BE2C (cell line): ENCODE data around the gene CADM1.

Source experiments
- DNase-seq: peaks from one replicate; pipeline ENCODE4 v3.0.0-alpha.2; 2020
- H3K27me3 ChIP-seq: fragments of 250-450 bp; sonication (Bioruptor Pico); 2 replicates; pipeline ENCODE4 v1.5.1; 2020; ENCODE audit warnings: mild to moderate bottlenecking
- H3K36me3 ChIP-seq: fragments of 250-450 bp; sonication (Bioruptor Pico); 2 replicates; pipeline ENCODE4 v1.5.1; 2020; ENCODE audit warnings: mild to moderate bottlenecking
- H3K4me1 ChIP-seq: fragments of 250-450 bp; sonication (Bioruptor Pico); 2 replicates; pipeline ENCODE4 v1.5.1; 2020
- H3K4me3 ChIP-seq: 2 replicates; pipeline ENCODE4 v1.5.1; 2011; ENCODE audit warnings: low read depth, low read length
- H3K9me3 ChIP-seq: fragments of 250-450 bp; sonication (Bioruptor Pico); 2 replicates; pipeline ENCODE4 v1.5.1; 2020
- CTCF ChIP-seq: IDR thresholded peaks from 2 replicates; pipeline ENCODE4 v1.5.1; 2012; ENCODE audit warnings: mild to moderate bottlenecking, low read depth, low read length

Gene CADM1

GRCh38 chr11:115462757-115463156 is 41.5 kb downstream of the CADM1 start:
- Histone ChIP-seq H3K9me3 (no peaks in the 10 kb centered on the region), H3K4me1 (peaks cover 36% of the 10 kb centered on the region), H3K4me3 (no peak overlapping the region), H3K27me3 (no peaks in the 10 kb centered on the region), H3K36me3 (peaks cover 4% of the 10 kb centered on the region; the same call in 1 of the 2 replicates)
- DNase-seq, result no peak
- no peak for TF ChIP-seq CTCF

GRCh38 chr11:115462004-115462541 is 42.1 kb downstream of the CADM1 start:
- Histone ChIP-seq H3K4me1 (peaks cover 36% of the 10 kb centered on the region), H3K4me3 (no peak overlapping the region), H3K9me3 (no peaks in the 10 kb centered on the region), H3K36me3 (no peaks in the 10 kb centered on the region; the same call in 1 of the 2 replicates), H3K27me3 (no peaks in the 10 kb centered on the region)
- TF ChIP-seq CTCF, result no peak
- no peak for DNase-seq

GRCh38 chr11:115460512-115460911 is 43.7 kb downstream of the CADM1 start:
- Histone ChIP-seq H3K4me3 (no peak overlapping the region), H3K9me3 (no peaks in the 10 kb centered on the region), H3K27me3 (no peaks in the 10 kb centered on the region), H3K4me1 (peaks cover 36% of the 10 kb centered on the region), H3K36me3 (no peaks in the 10 kb centered on the region)
- no peak for TF ChIP-seq CTCF
- DNase-seq, result no peak

- H3K9me3 ChIP-seq, result no peaks in the 10 kb centered on the region
- H3K36me3 ChIP-seq, result no peaks in the 10 kb centered on the region
- no peak for DNase-seq
- H3K27me3 ChIP-seq, result no peaks in the 10 kb centered on the region
- peaks cover 30% of the 10 kb centered on the region for H3K4me1 ChIP-seq
- TF ChIP-seq CTCF, result no peak
- no peak overlapping the region for H3K4me3 ChIP-seq
Measured at GRCh38 chr11:115459563-115459962, 44.7 kb downstream of the CADM1 start.

GRCh38 chr11:115458877-115459276 is 45.3 kb downstream of the CADM1 start:
- DNase-seq, result no peak
- Histone ChIP-seq H3K36me3 (no peaks in the 10 kb centered on the region), H3K4me3 (no peak overlapping the region), H3K27me3 (no peaks in the 10 kb centered on the region), H3K4me1 (peaks cover 24% of the 10 kb centered on the region), H3K9me3 (no peaks in the 10 kb centered on the region)
- TF ChIP-seq CTCF, result no peak

GRCh38 chr11:115456019-115456418 is 48.2 kb downstream of the CADM1 start:
- DNase-seq, result no peak
- Histone ChIP-seq H3K4me3 (no peak overlapping the region), H3K27me3 (no peaks in the 10 kb centered on the region), H3K36me3 (no peaks in the 10 kb centered on the region), H3K9me3 (no peaks in the 10 kb centered on the region), H3K4me1 (peaks cover 12% of the 10 kb centered on the region; the same call in 1 of the 2 replicates)
- no peak for TF ChIP-seq CTCF
